ENCODE data around the gene ADGRG6.

- TF ChIP-seq ZNF558 (tag by site-specific recombination; IDR thresholded peaks at IDR 0.05) (no peak), ZNF155 (tag by site-specific recombination; IDR thresholded peaks at IDR 0.05) (no peak)
These were observed 106.6 kb downstream of the ADGRG6 start for GRCh38 chr6:142408409-142408808.
